Hindlimb muscle (tissue), 1 donor: ENCODE measurements around the gene TTC27. TPM values are rescaled to one million over a fixed set of nuclear protein-coding genes. Genes with fewer than 3 reads are reported as not detected.
A peak's percentile ranks its signal among the peaks of the same experiment; 100 is the strongest.
"Not testable (repeated sequence)": the region's sequence is repeated elsewhere in the genome, so short reads cannot be mapped to it uniquely, and the experiment has no call there.

Experiments used
- DNase-seq: peaks from one replicate; pipeline ENCODE4 v3.0.0-alpha.2; 2013
- polyA plus RNA-seq: library from polyadenylated mRNA; unstranded; fragments of 120-200 nt; gene quantifications from one replicate; pipeline ENCODE4 v1.2.1, GENCODE V29; 2013; ENCODE audit not compliant: insufficient read length

TTC27 gene
- polyA plus RNA-seq = 17.5 TPM

DNA sequence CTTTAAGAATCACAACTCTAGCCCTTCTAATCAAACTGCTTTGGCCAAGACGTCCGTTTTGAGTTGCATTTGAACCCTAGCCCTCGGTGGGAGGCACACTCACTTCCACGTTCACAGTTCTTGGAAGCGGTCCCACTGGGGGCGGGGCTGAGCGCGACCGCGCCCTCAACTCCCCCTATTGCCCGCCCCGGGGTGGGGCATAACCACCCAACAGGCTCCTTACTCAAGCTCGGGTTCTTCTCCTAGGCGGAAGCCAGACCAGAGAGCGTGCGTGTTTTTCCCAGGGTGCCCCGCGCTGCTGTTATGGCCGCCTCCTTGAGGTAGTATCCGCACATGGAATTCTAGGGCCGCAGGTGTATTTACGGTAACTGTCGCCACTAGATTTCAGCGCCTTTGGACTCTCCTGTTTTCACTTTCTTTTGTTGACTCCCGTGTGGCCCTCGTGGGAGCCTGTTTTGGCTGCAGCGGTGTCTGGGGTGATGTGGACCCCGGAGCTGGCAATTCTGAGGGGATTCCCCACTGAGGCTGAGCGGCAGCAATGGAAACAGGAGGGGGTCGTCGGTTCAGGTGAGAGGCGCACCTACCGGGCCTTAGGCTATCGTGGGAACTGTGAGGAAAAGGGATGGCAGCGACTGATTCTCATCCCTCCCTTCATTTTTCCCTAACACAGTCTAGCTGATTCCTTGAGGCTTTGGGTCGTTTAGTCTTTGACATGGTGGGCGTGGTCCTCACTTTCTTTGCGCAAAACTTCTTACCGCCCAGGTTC is at the start of gene TTC27:
Gene TTC27 (plus strand): TSS at position 237 of the 766 bp plus-strand sequence. CDS start 243 bp downstream, at position 480.
- DNase-seq = peak; percentile 93

GRCh38 chr2:32591669-32592463 is 36.0 kb upstream of the TTC27 start:
- DNase-seq = no peak

GRCh38 chr2:32594573-32594972 is 33.3 kb upstream of the TTC27 start:
- no peak for DNase-seq

GRCh38 chr2:32611366-32611765 is 16.5 kb upstream of the TTC27 start:
- no peak for DNase-seq

GRCh38 chr2:32611771-32612170 is 16.1 kb upstream of the TTC27 start:
- DNase-seq = no peak

DNA sequence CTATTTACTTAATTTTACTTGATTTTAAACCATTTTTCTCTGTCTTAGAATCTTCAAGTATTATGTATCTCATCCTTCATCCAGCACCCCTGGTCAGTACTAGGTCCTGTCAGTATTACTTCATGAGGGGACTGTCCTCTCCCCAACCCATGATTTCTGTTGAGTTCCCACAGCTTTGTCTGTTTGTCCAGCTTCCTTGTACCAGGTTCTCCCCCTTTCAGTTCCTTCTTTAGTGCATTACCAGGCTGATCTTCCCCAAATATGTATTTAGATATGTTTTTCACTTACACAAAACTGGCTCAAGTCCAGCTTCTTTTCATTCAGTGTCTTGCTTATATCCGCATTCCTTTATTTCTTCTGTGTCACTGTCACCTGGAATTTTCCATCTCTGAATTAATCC is 13.8 kb upstream of the TTC27 start:
- DNase-seq = no peak

- no peak for DNase-seq
These were observed 10.2 kb upstream of the TTC27 start for GRCh38 chr2:32617599-32618189.

- no peak for DNase-seq
These were observed 5.1 kb upstream of the TTC27 start for GRCh38 chr2:32622570-32623310.

DNA sequence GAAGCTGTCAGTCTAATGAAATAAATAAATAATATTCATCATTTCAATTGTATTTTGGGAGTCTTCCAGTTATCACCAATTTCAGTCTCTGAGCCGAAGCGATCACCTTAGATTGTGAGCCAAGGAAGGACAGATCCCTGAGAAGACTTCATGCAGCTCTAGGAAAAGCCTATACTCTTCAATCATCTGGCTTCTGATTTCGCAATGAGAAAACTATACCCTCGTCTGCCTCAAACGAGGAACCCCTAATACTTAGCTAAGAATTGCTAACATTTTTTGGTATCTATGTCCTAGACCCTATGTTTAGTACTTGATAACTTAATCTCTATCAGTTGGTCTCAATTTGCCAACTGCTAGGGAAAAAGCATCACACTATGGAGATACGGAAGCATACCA is 4.5 kb upstream of the TTC27 start:
- DNase-seq = no peak

GRCh38 chr2:32624812-32625211 is 3.0 kb upstream of the TTC27 start:
- DNase-seq = no peak

GRCh38 chr2:32626639-32627221 is 1.1 kb upstream of the TTC27 start:
- DNase-seq = no peak

- peak; percentile 52 for DNase-seq
These were observed 423 bp upstream of the TTC27 start for GRCh38 chr2:32627441-32627813.

GRCh38 chr2:32632089-32632488 is 4.2 kb downstream of the TTC27 start:
- DNase-seq = no peak

DNA sequence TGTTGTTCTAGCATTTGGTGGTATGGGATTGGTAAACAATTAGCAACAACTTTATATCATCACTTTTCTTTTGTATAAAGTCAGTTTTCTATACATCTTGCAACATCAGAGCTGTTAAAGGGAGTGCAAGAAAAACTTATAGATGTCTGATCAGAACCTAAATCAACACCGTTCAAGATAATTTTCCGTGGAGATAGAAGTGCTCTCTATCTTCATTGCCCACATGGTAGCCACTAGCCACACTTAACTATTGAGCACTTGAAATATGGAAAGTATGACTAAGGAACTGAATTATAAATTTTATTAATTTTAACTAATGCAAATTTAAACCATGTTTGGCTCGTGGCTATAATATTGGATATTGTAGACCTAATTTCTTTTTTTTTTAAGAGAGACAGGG is 5.2 kb downstream of the TTC27 start:
- no peak for DNase-seq

- not testable (repeated sequence) for DNase-seq
These were observed 10.7 kb downstream of the TTC27 start for GRCh38 chr2:32638548-32638947.

GRCh38 chr2:32641180-32641579 is 13.3 kb downstream of the TTC27 start:
- DNase-seq = no peak

DNA sequence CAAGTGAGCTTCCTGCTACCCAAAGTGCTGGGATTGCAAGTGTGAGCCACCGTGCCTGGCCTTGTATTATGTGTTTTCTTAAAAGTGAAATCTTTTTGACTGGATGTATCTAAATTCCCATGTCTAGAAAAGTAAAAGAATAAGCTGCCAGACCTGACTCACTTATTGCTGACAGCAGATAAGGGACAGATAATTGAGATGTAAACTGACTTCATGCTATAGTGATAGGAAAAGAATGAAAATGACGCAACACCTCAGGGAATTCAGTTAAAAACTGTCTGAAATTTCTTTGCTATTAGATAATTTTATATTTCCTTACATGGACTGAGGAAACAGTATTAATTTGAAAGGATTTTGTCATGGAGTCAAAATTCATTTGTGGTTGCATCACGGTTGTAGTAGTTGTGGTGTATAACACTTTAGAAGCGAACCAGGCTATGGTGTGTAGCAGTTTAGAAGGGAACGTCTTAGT is 19.4 kb downstream of the TTC27 start:
- no peak for DNase-seq

DNA sequence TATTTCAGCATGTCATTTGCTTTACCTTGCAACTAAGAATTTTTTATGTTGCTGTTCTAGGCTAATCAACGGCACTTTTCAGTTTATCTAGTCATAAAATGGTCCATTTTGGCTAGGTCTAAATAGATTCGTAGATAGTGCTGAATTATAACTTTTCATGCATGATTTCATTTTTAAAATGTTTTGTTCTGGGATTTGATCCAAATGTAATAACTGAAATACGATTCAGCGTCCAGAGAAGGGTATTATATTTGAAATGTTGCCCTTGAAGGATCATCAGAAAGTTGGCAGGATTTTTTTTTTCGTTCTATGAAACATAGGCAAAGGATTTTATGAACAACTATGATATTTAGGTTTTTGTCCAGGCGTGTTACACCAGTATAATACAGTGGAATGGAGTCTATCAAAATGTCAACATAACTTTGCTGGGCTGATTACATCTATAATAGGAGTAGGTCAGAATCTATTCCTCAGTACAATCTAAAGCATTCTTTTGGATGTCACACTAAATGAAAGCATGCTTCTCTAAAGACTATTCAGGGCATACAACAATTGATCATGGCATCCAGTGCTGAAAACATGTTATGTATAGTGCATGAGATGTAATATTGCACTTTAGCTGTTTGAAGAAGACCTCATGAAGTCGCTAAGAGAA is 24.8 kb downstream of the TTC27 start:
- no peak for DNase-seq

DNA sequence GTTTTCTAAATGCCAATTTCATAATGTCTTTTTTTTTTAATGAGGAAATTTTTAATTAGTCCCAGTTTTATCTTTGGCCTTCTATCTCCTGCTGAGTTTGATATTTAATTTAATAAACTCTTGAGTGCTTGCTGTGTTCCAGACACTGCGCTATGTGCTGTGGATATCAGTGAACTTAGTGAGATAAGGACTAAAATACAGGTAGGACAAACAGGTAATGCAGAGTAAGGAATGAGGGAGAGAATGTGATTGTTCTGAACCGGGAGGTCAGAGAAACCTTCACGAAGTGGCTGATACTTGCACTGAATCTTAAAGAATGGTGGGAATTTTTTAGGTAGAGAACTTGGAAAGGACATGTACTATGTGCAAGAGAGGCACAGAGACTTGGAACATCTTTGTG is 28.2 kb downstream of the TTC27 start:
- no peak for DNase-seq

DNA sequence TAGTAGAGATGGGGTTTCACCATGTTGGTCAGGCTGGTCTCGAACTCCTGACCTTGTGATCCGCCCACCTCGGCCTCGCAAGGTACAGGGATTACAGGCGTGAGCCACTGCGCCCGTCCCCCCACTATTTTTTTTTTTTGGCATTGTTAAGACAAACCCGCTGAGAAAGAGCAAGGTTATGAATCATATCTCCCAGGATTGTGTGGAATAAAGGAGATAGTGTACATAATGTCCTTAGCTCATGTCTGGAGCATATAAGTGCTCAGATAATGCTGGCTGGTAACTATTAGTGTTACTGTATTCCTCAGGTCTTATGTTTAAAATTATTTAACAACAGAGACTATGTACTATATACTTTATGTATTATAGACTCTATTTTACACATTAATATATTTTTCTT is 36.0 kb downstream of the TTC27 start:
- DNase-seq = no peak

DNA sequence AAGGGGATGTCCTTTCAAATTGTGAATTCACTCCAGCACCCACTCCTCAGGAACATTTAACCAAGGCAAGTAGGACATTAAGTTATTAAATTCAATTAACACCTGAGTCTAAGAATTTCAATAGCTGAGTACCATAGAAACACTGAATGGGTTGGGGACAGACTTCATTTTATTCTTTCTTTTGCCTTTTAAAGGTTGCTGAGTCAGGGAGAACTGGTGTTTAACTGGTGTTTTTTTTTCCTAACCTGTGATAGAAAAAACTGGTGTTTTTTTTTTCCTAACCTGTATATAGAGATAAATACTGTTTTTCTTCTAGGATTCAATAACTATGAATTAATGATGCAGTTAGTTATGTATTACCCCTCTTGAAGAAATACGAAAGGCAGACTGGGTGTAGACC is 38.9 kb downstream of the TTC27 start:
- DNase-seq = no peak

DNA sequence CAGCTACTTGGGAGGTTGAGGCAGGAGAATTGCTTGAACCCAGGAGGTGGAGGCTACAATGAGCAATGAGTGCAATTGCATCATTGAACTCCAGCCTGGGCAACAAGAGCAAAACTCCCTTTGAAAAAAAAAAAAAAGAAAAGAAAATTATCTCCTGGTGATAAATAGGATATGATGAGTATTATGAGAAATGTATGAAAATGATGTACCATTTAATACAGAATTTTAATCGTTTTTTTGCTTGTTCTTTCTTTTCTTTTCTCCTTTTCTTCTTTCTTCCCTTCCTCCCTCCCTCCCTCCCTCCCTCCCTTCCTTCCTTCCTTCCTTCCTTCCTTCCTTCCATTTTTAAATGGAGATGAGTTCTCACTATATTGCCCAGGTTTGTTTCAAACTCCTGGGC is 40.4 kb downstream of the TTC27 start:
- no peak for DNase-seq
